ENCODE results near the gene LANCL2. TPM values are rescaled to one million over a fixed set of nuclear protein-coding genes. Genes with fewer than 3 reads are reported as not detected.

Gene LANCL2
- total RNA-seq, result 10 to 100 TPM; 16.2 to 17.8 TPM

GRCh38 chr7:55365205-55365674 lies at the start of gene LANCL2:
LANCL2 (plus strand) TSS chr7:55365337; CDS start chr7:55366026, 689 bp downstream.
- peak within 1 kb of the TSS; percentile 99 for H3K27ac ChIP-seq
- TF ChIP-seq CTCF (IDR thresholded peaks at IDR 0.05), result no peak
- no peaks in the 10 kb centered on the region for H3K27me3 ChIP-seq
- peaks cover 4% of the 10 kb centered on the region for H3K4me1 ChIP-seq
- peak within 1 kb of the TSS; percentile 90 to 92 for H3K9ac ChIP-seq (ENCODE audit: low read depth in 2 of 2, low read length in 2 of 2)
- peak within 1 kb of the TSS; percentile 85 for H3K4me3 ChIP-seq
- intact Hi-C loops (cut with DNase I), result loop anchor here (10.0 kb wide), 1 partner anchor 80 kb away; no protein-coding TSS in a partner anchor
- peak; percentile 49 for DNase-seq
- H3K36me3 ChIP-seq, result no peaks in the 10 kb centered on the region
- H3K9me3 ChIP-seq, result no peaks in the 10 kb centered on the region

- no peaks in the 10 kb centered on the region for H3K27me3 ChIP-seq
- intact Hi-C loops (cut with DNase I), result no loop called here
Observed at GRCh38 chr7:55325371-55325792, 39.8 kb upstream of the LANCL2 start.

GRCh38 chr7:55326081-55326835 lies 38.9 kb upstream of the LANCL2 start:
- Histone ChIP-seq H3K9me3 (no peaks in the 10 kb centered on the region), H3K27me3 (no peaks in the 10 kb centered on the region), H3K4me1 (no peaks in the 10 kb centered on the region), H3K4me3 (no peak overlapping the region), H3K9ac (ENCODE audit: low read depth in 2 of 2, low read length in 2 of 2) (no peak overlapping the region), H3K36me3 (no peaks in the 10 kb centered on the region), H3K27ac (no peak overlapping the region)
- DNase-seq, result no peak
- TF ChIP-seq CTCF (IDR thresholded peaks at IDR 0.05), result no peak
- intact Hi-C loops (cut with DNase I), result no loop called here

More at GRCh38 chr7:55325371-55325792, 39.8 kb upstream of the LANCL2 start:
- H3K9ac ChIP-seq (ENCODE audit: low read depth in 2 of 2, low read length in 2 of 2), result no peak overlapping the region
- no peak overlapping the region for H3K4me3 ChIP-seq
- no peaks in the 10 kb centered on the region for H3K9me3 ChIP-seq
- H3K4me1 ChIP-seq, result no peaks in the 10 kb centered on the region
- no peaks in the 10 kb centered on the region for H3K36me3 ChIP-seq
- no peak for DNase-seq
- TF ChIP-seq CTCF (IDR thresholded peaks at IDR 0.05), result no peak
- H3K27ac ChIP-seq, result no peak overlapping the region

GRCh38 chr7:55326945-55327626 lies 38.1 kb upstream of the LANCL2 start:
- H3K4me1 ChIP-seq, result no peaks in the 10 kb centered on the region
- DNase-seq, result no peak
- H3K4me3 ChIP-seq, result no peak overlapping the region
- no peaks in the 10 kb centered on the region for H3K9me3 ChIP-seq
- H3K27me3 ChIP-seq, result no peaks in the 10 kb centered on the region
- no peak overlapping the region for H3K27ac ChIP-seq
- no peak overlapping the region for H3K9ac ChIP-seq (ENCODE audit: low read depth in 2 of 2, low read length in 2 of 2)
- no peak for TF ChIP-seq CTCF (IDR thresholded peaks at IDR 0.05)
- H3K36me3 ChIP-seq, result no peaks in the 10 kb centered on the region
- intact Hi-C loops (cut with DNase I), result no loop called here

- no peak overlapping the region for H3K9ac ChIP-seq (ENCODE audit: low read depth in 2 of 2, low read length in 2 of 2)
- intact Hi-C loops (cut with DNase I), result no loop called here
- H3K4me1 ChIP-seq, result no peaks in the 10 kb centered on the region
- TF ChIP-seq CTCF (IDR thresholded peaks at IDR 0.05), result no peak
- H3K27ac ChIP-seq, result no peak overlapping the region
- no peak for DNase-seq
- H3K36me3 ChIP-seq, result no peaks in the 10 kb centered on the region
- no peak overlapping the region for H3K4me3 ChIP-seq
- no peaks in the 10 kb centered on the region for H3K27me3 ChIP-seq
- no peaks in the 10 kb centered on the region for H3K9me3 ChIP-seq
Observed at GRCh38 chr7:55335151-55335550, 30.0 kb upstream of the LANCL2 start.

All from colonic mucosa (tissue), 4 donors.